ENCODE measurements around the gene GRM2.

- no peak for TF ChIP-seq POLR2AphosphoS5 (IDR thresholded peaks at IDR 0.05; ENCODE audit: low read depth, low read length)
- TF ChIP-seq REST (IDR thresholded peaks at IDR 0.05; ENCODE audit: insufficient read depth in 1 of 2, low read depth in 2 of 2, low read length in 2 of 2): no peak
- no peak for TF ChIP-seq TAF1 (IDR thresholded peaks at IDR 0.05; ENCODE audit: borderline replicate concordance, insufficient read depth, low read length)
- no peak for TF ChIP-seq FOXP2 (optimal IDR thresholded peaks at IDR 0.05; ENCODE audit: borderline replicate concordance, extremely low read depth, extremely low read length, insufficient read depth)
These were observed 2.1 kb downstream of the GRM2 start for GRCh38 chr3:51709004-51709420.

Data from PFSK-1 (cell line).